GM12878 (cell line): ENCODE results near the gene IMMP2L. TPM values are rescaled to one million over a fixed set of nuclear protein-coding genes. Genes with fewer than 3 reads are reported as not detected.
A peak's percentile ranks its signal among the peaks of the same experiment; 100 is the strongest.
"Not testable (repeated sequence)": the region's sequence is repeated elsewhere in the genome, so short reads cannot be mapped to it uniquely, and the experiment has no call there.

Source experiments
- ATAC-seq: fragments of 200-7000 bp; cut with Tn5 transposase; 3 replicates; pipeline ENCODE4 v1.9.1; 2020; ENCODE audit warnings: mild to moderate bottlenecking, moderate library complexity
- BruUV-seq: library from RNA; stranded (reverse); fragments of 400-500 nt; replicated peaks from 2 replicates; lab custom pipeline; 2021; lab: Mats Ljungman, UMichigan
- CTCF ChIA-PET: fragments of 300-600 bp; sonication (Branson Sonifier 250); formaldehyde crosslinking; extraction: SDS; loops from one replicate; lab custom pipeline; 2021; ENCODE audit warnings: inconsistent platforms; lab: Yijun Ruan, JAX
- POLR2A ChIA-PET: fragments of 350-600 bp; formaldehyde crosslinking; extraction: SDS; loops from one replicate; lab custom pipeline; 2021; ENCODE audit warnings: inconsistent platforms; lab: Charles Lee
- RAD21 ChIA-PET: fragments of 300-600 bp; sonication (Branson Sonifier 250); formaldehyde crosslinking; loops from one replicate; lab custom pipeline; 2023; ENCODE audit warnings: antibody characterized with exemption; ENCODE audit not compliant: unreplicated experiment; lab: Charles Lee
- SMC1A ChIA-PET: fragments of 300-600 bp; sonication (Branson Sonifier 250); formaldehyde crosslinking; loops from one replicate; lab custom pipeline; 2023; ENCODE audit not compliant: unreplicated experiment, uncharacterized antibody; lab: Charles Lee
- DNase-seq: peaks from one replicate; pipeline ENCODE4 v3.0.0-alpha.2; 2011; ENCODE audit warnings: low read depth, low spot score
- FAIRE-seq: peaks from 3 replicates; lab custom pipeline; 2011; peaks lifted over from hg19 to GRCh38; lab: Jason Lieb, UNC
- H2AFZ ChIP-seq: 2 replicates; pipeline ENCODE4 v1.6.0; 2011; ENCODE audit warnings: low read depth, low read length, control low read depth; ENCODE audit not compliant: control insufficient read depth
- H3K27ac ChIP-seq: 2 replicates; pipeline ENCODE4 v1.5.1; 2011; ENCODE audit warnings: control low read depth; ENCODE audit not compliant: control insufficient read depth, insufficient read depth
- H3K27me3 ChIP-seq, 2 experiments: replicated peaks in 1 of 2; 2 replicates each; pipeline versions ENCODE4 v1.6.0 to v1.6.1; 2011; ENCODE audit warnings: low read length in 1 of 2; ENCODE audit not compliant: control insufficient read depth in 2 of 2, insufficient read depth in 2 of 2
- H3K36me3 ChIP-seq, 2 experiments: 2 replicates each; pipeline ENCODE4 v1.5.1; 2011; ENCODE audit warnings: low read length in 1 of 2; ENCODE audit not compliant: control insufficient read depth in 2 of 2, insufficient read depth in 2 of 2
- H3K4me1 ChIP-seq: 2 replicates; pipeline ENCODE4 v1.6.1; 2011; ENCODE audit warnings: mild to moderate bottlenecking, low read length, moderate library complexity, mixed read lengths; ENCODE audit not compliant: control insufficient read depth, insufficient read depth
- H3K4me2 ChIP-seq: 2 replicates; pipeline ENCODE4 v1.6.0; 2011; ENCODE audit warnings: control low read depth; ENCODE audit not compliant: control insufficient read depth, insufficient read depth
- H3K4me3 ChIP-seq: fragments of 200-600 bp; sonication (generic); 2 replicates; pipeline ENCODE4 v1.5.1; 2016
- H3K79me2 ChIP-seq: 2 replicates; pipeline ENCODE4 v1.6.0; 2011; ENCODE audit warnings: low read length; ENCODE audit not compliant: control insufficient read depth, insufficient read depth
- H3K9ac ChIP-seq: 2 replicates; pipeline ENCODE4 v1.8.0; 2011; ENCODE audit warnings: low read length, control low read depth, mixed read lengths; ENCODE audit not compliant: control insufficient read depth, insufficient read depth
- H3K9me3 ChIP-seq: replicated peaks from 3 replicates; pipeline ENCODE4 v1.5.1; 2011; ENCODE audit warnings: mild to moderate bottlenecking, low read length; ENCODE audit not compliant: control insufficient read depth, insufficient read depth
- H4K20me1 ChIP-seq: 2 replicates; pipeline ENCODE4 v1.6.0; 2011; ENCODE audit not compliant: control insufficient read depth, insufficient read depth
- CBX3 ChIP-seq: fragments of 200-600 bp; sonication (generic); IDR thresholded peaks from 2 replicates; pipeline ENCODE4 v1.6.1; 2016; ENCODE audit warnings: low read depth, borderline replicate concordance
- GABPA ChIP-seq: IDR thresholded peaks from 2 replicates; pipeline ENCODE4 v1.6.1; 2014; ENCODE audit warnings: antibody characterized with exemption, low read depth, mild to moderate bottlenecking, inconsistent platforms
- HDGF ChIP-seq: fragments of 450-650 bp; IDR thresholded peaks from 2 replicates; pipeline ENCODE4 v1.6.1; 2016; ENCODE audit warnings: antibody characterized with exemption
- IKZF2 ChIP-seq, 2 experiments: fragments of 450-650 bp; IDR thresholded peaks; 2 replicates each; pipeline ENCODE4 v1.6.1; 2017; ENCODE audit warnings: mild to moderate bottlenecking in 2 of 2, moderate library complexity in 2 of 2
- RBBP5 ChIP-seq: fragments of 200-600 bp; sonication (generic); conservative IDR thresholded peaks from 2 replicates; pipeline ENCODE4 v1.6.1; 2016
- ZBTB11 ChIP-seq: fragments of 450-650 bp; formaldehyde crosslinking; IDR thresholded peaks from 2 replicates; pipeline ENCODE4 v1.5.0; 2022; ENCODE audit warnings: mild to moderate bottlenecking, missing genetic modification characterization
- ZBTB33 ChIP-seq: fragments of 450-650 bp; IDR thresholded peaks from 2 replicates; pipeline ENCODE4 v1.6.1; 2017; ENCODE audit warnings: mild to moderate bottlenecking
- ZBTB4 ChIP-seq: fragments of 450-650 bp; formaldehyde crosslinking; IDR thresholded peaks from 2 replicates; pipeline ENCODE4 v1.4.0; 2022; ENCODE audit warnings: mild to moderate bottlenecking, moderate library complexity
- WGBS: methylation state at CpG from one replicate; pipeline ENCODE4 v1.1.6; 2016; ENCODE audit warnings: low lambda C conversion rate; ENCODE audit not compliant: insufficient replicate concordance, insufficient coverage; ENCODE audit errors: missing lambda C conversion rate; 5-methylcytosine and 5-hydroxymethylcytosine counted together
- in situ Hi-C: fragments of 300-500 bp; cut with MboI; formaldehyde crosslinking; loops from 9 replicates; pipeline ENCODE4 v1.14.3; 2018; ENCODE audit warnings: mixed read lengths
- intact Hi-C: fragments of 100-400 bp; cut with micrococcal nuclease; formaldehyde crosslinking; loops from one replicate; pipeline ENCODE4 v1.14.2; 2022; ENCODE audit not compliant: unreplicated experiment
- polyA plus RNA-seq, 11 experiments: library from polyadenylated mRNA; depleted of rRNA in 4 of 11; unstranded in 6 of 11; stranded (reverse) in 5 of 11; fragments of >200 nt; fragmentation: Nextera tagmentation in 4 of 11; fragmentation: Illumina TruSeq in 1 of 11; extraction: Ambion mirVana in 4 of 11; extraction: Trizol in 1 of 11; gene quantifications; 1 replicate in 1 of 11; 2 replicates in 10 of 11; pipeline versions ENCODE4 v1.2.1 to v1.2.3, GENCODE V29; 2011 to 2016; ENCODE audit warnings: inconsistent platforms in 2 of 11, missing spikeins in 2 of 11, low read depth in 1 of 11
- total RNA-seq, 4 experiments: library from RNA; depleted of rRNA in 3 of 4; stranded (reverse); fragments of >200 nt in 3 of 4; fragmentation: Illumina TruSeq in 1 of 4; extraction: Trizol in 1 of 4; gene quantifications; 2 replicates each; pipeline versions ENCODE4 v1.2.1 to v1.2.3, GENCODE V29; 2013 to 2021

The IMMP2L gene
- total and polyA plus RNA-seq, 10 of the 15 experiments (the other 5 are each of a cell fraction or from before 2014, with no cell fraction given): 12.6 to 46.3 (median 19.6) TPM

GRCh38 chr7:111561904-111562732 is at the start of gene IMMP2L (continued):
- TF ChIP-seq ZBTB11 (CRISPR knock-in tag): no peak
- TF ChIP-seq HDGF: no peak
- TF ChIP-seq CBX3: no peak
- 0 out of 4 replicates have a peak, but pooled peaks of 1 of the 2 experiments have one; percentile 12 for TF ChIP-seq IKZF2 (IDR thresholded peaks at IDR 0.05)
- TF ChIP-seq ZBTB33: no peak
- no peak for TF ChIP-seq RBBP5
- no peak for TF ChIP-seq GABPA
- no peak for TF ChIP-seq ZBTB4

- H3K9me3 ChIP-seq, H3K4me1 ChIP-seq, RAD21 ChIA-PET, SMC1A ChIA-PET, H2AFZ ChIP-seq, intact Hi-C loops, DNase-seq, in situ Hi-C loops, H3K36me3 ChIP-seq, CTCF ChIA-PET, ATAC-seq, POLR2A ChIA-PET, BruUV-seq, H3K4me3 ChIP-seq, FAIRE-seq, H3K9ac ChIP-seq, H3K27ac ChIP-seq, H3K27me3 ChIP-seq, H4K20me1 ChIP-seq, H3K79me2 ChIP-seq, H3K4me2 ChIP-seq: not testable (repeated sequence)
- 82% methylated on average over 16 of the region's 58 CpGs for WGBS
These were observed 47.4 kb upstream of the IMMP2L start for GRCh38 chr7:111609483-111610254.
